Stomach (tissue), 4 donors: Measurements from ENCODE around the gene SHFL.

ENCODE experiments used
- EP300 ChIP-seq: sonication (generic); formaldehyde crosslinking; IDR thresholded peaks from one replicate; pipeline ENCODE4 v1.6.1; 2017; ENCODE audit warnings: antibody characterized with exemption
- POLR2A ChIP-seq, 4 donors: fragments of 450-650 bp; IDR thresholded peaks; one replicate each; pipeline ENCODE4 v1.6.1; 2016; ENCODE audit warnings: antibody characterized with exemption in 4 of 4, control low read depth in 2 of 4, mild to moderate bottlenecking in 1 of 4, moderate library complexity in 1 of 4
- TF ChIP-seq, protein P1 (sequence below), 7 experiments: fragments of 450-650 bp in 4 of 7; fragments of 200-600 bp in 3 of 7; sonication (generic) in 3 of 7; IDR thresholded peaks; one replicate each; pipeline ENCODE4 v1.5.1; 2016 to 2019; ENCODE audit warnings: antibody characterized with exemption in 7 of 7, control low read depth in 2 of 7, mild to moderate bottlenecking in 1 of 7

DNA sequence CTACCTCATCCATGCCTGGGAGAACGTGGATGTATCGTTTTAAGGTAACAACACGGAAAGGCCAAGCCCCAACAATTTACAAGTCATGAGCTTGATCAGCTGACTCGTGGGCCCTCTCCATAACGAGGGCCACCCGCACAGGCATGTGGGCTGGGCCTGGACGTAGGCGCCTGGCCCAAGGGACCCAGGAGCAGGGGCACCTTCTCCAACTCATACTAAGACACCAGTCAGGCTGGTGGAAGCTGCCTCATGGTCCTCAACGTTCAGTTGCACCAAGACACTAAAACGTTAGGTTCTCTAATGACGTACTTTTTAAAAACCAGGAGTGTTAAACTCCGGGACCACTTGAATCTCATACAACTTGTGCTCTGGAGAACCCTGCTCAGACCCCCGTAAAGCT lies 55.4 kb downstream of the SHFL start:
- TF ChIP-seq, protein P1, sequence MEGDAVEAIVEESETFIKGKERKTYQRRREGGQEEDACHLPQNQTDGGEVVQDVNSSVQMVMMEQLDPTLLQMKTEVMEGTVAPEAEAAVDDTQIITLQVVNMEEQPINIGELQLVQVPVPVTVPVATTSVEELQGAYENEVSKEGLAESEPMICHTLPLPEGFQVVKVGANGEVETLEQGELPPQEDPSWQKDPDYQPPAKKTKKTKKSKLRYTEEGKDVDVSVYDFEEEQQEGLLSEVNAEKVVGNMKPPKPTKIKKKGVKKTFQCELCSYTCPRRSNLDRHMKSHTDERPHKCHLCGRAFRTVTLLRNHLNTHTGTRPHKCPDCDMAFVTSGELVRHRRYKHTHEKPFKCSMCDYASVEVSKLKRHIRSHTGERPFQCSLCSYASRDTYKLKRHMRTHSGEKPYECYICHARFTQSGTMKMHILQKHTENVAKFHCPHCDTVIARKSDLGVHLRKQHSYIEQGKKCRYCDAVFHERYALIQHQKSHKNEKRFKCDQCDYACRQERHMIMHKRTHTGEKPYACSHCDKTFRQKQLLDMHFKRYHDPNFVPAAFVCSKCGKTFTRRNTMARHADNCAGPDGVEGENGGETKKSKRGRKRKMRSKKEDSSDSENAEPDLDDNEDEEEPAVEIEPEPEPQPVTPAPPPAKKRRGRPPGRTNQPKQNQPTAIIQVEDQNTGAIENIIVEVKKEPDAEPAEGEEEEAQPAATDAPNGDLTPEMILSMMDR (IDR thresholded peaks at IDR 0.05) = no peak
- TF ChIP-seq POLR2A (IDR thresholded peaks at IDR 0.05) = no peak
- TF ChIP-seq EP300 = no peak
